SJSA1 (cell line): ENCODE results near the gene RAPGEF2. TPM values are rescaled to one million over a fixed set of nuclear protein-coding genes. Genes with fewer than 3 reads are reported as not detected.

Experiments used
- DNase-seq, 2 experiments: peaks; one replicate each; pipeline ENCODE4 v3.0.0-alpha.2; 2015 to 2020; ENCODE audit warnings: low spot score in 2 of 2, low read depth in 1 of 2
- H3K27ac ChIP-seq: fragments of 250-450 bp; sonication (Bioruptor Pico); 2 replicates; pipeline ENCODE4 v1.5.1; 2020; ENCODE audit warnings: mild to moderate bottlenecking, moderate library complexity
- H3K27me3 ChIP-seq: fragments of 250-450 bp; sonication (Bioruptor Pico); replicated peaks from 2 replicates; pipeline ENCODE4 v1.5.1; 2020; ENCODE audit warnings: mild to moderate bottlenecking, moderate library complexity
- H3K36me3 ChIP-seq: fragments of 250-450 bp; sonication (Bioruptor Pico); 2 replicates; pipeline ENCODE4 v1.5.1; 2020; ENCODE audit warnings: mild to moderate bottlenecking
- H3K4me1 ChIP-seq: fragments of 250-450 bp; sonication (Bioruptor Pico); replicated peaks from 2 replicates; pipeline ENCODE4 v1.6.1; 2021; ENCODE audit warnings: mild to moderate bottlenecking
- H3K4me3 ChIP-seq: fragments of 250-450 bp; sonication (Bioruptor Pico); 2 replicates; pipeline ENCODE4 v1.5.1; 2020; ENCODE audit warnings: mild to moderate bottlenecking
- H3K9me3 ChIP-seq: fragments of 250-450 bp; sonication (Bioruptor Pico); replicated peaks from 2 replicates; pipeline ENCODE4 v1.5.1; 2020; ENCODE audit warnings: mild to moderate bottlenecking
- total RNA-seq: library from RNA; depleted of rRNA; stranded (reverse); fragments of >200 nt; shearing (Covaris generic); gene quantifications from 2 replicates; pipeline ENCODE4 v1.2.3, GENCODE V29; 2014

Gene RAPGEF2
- total RNA-seq, 1 experiment from 2014 or later: 97.6 TPM

DNA sequence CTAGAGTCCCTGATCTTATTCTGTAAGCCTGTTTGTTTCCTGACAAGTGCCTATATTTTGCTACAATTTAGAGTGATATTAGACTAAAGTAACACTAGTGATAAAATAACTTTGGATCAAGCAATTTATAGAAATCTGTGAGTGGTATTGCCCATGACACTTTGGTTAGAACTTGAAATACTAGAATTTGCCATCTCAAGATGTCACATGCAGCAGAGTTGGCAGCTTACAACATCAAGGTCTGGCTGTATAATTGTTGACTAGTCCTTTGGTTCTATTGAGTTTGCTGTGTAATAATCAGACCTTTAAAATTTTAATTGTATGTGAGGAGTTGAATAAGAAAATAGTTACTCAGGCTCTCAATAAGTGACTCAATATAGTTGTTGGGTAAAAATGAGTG, 167.1 kb downstream of the RAPGEF2 start:
- Histone ChIP-seq H3K9me3 (no peaks in the 10 kb centered on the region), H3K36me3 (peaks cover 23% of the 10 kb centered on the region), H3K27ac (no peak overlapping the region), H3K4me1 (peaks cover 32% of the 10 kb centered on the region), H3K27me3 (no peaks in the 10 kb centered on the region), H3K4me3 (no peak overlapping the region)
- no peak for DNase-seq

DNA sequence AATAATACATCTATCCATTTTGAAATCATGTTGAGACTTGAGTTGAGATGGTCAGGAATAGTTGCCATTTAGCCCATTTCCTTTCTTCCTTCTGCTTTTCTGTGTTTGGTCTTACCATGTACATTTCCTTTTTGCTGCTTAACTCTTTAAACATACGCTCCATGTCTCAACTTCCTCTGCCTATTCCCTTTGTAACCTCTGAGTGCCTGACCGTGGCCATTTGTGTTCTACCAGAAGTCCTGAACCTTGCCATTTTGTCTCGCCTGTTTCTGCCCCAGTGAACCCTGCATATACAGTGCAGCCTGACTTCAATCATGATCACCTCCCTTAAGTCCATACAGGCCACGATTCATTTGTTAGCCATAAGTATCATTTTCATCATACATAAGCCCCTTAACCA, 169.0 kb downstream of the RAPGEF2 start:
- H3K9me3 ChIP-seq: no peaks in the 10 kb centered on the region
- no peaks in the 10 kb centered on the region for H3K27me3 ChIP-seq
- H3K4me3 ChIP-seq: no peak overlapping the region
- H3K36me3 ChIP-seq: peaks cover 18% of the 10 kb centered on the region
- H3K4me1 ChIP-seq: peaks cover 29% of the 10 kb centered on the region
- DNase-seq: peak in 1 of 2 experiments; percentile 12
- H3K27ac ChIP-seq: no peak overlapping the region

DNA sequence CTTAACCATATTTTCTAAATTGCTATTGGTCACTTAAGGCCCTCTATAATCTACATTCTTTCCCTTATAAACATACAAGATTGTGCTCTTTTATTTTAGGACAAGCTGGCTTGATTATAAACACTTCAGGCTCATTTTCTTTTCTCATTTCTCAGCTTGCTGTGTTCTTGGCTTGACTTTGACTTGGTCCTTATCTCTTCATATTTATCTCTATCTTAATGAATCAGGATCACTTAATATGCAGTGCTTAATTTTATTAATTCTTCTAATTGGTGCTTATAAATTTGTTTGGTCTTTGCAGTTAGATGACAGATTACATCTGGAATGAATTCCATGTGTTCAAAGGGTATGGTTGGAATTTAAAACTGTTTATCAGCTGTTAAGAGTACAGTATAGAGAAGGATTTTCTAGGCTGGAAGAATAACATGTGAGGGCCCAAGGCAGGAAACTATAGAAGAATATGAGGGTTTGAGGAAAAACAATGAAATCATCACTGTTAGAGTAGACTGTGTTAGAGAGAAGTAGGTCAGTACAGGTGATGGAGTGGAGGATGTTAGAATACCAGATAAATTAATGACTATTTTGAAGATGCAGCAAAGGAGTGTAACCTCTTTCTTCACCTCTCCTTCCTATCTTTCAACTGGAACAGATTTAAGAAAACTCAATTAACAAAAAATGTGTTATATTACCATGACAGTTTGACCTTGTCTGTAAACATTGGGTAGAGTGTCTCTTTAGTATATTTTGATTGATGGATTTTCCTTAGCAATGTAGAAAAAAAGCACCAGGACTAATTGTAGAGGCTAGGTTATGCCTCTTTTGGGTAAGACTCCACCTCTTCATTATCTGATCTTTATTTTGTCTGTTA, 169.6 kb downstream of the RAPGEF2 start:
- H3K4me3 ChIP-seq: no peak overlapping the region
- peak in 1 of 2 experiments; percentile 31 for DNase-seq
- H3K36me3 ChIP-seq: peaks cover 13% of the 10 kb centered on the region
- H3K4me1 ChIP-seq: peaks cover 23% of the 10 kb centered on the region
- H3K27ac ChIP-seq: peak overlapping the region; percentile 9; the same call in 1 of the 2 replicates
- no peaks in the 10 kb centered on the region for H3K9me3 ChIP-seq
- no peaks in the 10 kb centered on the region for H3K27me3 ChIP-seq

DNA sequence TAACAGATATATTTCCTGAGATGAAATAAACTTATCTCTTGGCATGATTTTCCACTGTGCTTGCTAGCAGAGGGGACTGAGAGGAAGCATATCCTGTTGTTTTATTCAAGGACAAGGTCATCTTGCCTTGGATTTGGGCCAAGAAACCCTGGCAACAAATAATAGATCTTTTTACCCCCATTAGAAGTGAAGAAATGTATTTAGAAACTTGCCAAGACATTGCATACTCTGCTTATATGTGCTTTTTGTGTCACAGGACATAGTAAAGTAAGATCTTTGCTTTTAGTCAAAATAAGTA, 170.2 kb downstream of the RAPGEF2 start:
- peaks cover 23% of the 10 kb centered on the region for H3K4me1 ChIP-seq
- H3K9me3 ChIP-seq: no peaks in the 10 kb centered on the region
- peaks cover 13% of the 10 kb centered on the region for H3K36me3 ChIP-seq
- H3K4me3 ChIP-seq: no peak overlapping the region
- H3K27me3 ChIP-seq: no peaks in the 10 kb centered on the region
- DNase-seq: no peak
- peak overlapping the region; percentile 9; the same call in 1 of the 2 replicates for H3K27ac ChIP-seq

DNA sequence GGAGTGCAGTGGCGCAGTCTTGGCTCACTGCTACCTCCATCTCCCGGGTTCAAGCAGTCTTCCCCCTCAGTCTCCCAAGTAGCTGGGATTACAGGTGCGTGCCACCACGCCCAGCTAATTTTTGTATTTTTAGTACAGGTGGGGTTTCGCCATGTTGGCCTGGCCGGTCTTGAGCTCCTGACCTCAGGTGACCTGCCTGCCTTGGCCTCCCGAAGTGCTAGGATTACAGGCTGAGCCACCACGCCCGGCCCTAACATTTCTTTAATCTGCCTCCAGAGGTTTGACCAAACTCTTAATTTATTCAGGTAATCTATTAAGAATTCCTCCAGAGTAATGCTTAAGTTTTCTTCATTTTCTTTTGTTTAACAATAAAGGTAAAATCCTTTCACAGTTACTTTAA, 171.0 kb downstream of the RAPGEF2 start:
- H3K9me3 ChIP-seq: no peaks in the 10 kb centered on the region
- no peak for DNase-seq
- H3K4me3 ChIP-seq: no peak overlapping the region
- H3K36me3 ChIP-seq: peaks cover 13% of the 10 kb centered on the region
- H3K27me3 ChIP-seq: no peaks in the 10 kb centered on the region
- 0 out of 2 replicates have a peak overlapping the region, but pooled peaks have one; percentile 1 for H3K27ac ChIP-seq
- H3K4me1 ChIP-seq: peaks cover 23% of the 10 kb centered on the region

DNA sequence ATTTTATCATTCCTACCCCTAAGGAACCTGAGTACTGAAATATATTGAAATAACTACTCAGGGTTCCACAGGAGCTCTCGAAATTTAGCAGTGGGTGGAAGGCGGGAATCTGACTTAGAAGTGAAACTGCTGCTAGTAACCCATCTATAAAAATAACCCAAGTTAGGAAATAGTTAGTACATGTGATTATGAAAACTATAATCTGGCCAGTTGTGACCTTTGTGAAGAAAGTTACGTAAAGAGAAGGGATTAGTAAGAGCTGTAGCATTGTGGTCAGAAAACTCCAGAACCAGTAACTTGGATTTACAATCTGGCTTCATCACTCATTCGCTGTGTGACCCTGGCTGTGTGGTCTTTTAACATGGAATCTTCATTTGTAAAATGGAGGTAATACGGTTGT, 175.5 kb downstream of the RAPGEF2 start:
- Histone ChIP-seq H3K9me3 (no peaks in the 10 kb centered on the region), H3K36me3 (peaks cover 6% of the 10 kb centered on the region; the same call in 1 of the 2 replicates), H3K27ac (no peak overlapping the region), H3K27me3 (no peaks in the 10 kb centered on the region), H3K4me3 (no peak overlapping the region), H3K4me1 (peaks cover 21% of the 10 kb centered on the region)
- no peak for DNase-seq

DNA sequence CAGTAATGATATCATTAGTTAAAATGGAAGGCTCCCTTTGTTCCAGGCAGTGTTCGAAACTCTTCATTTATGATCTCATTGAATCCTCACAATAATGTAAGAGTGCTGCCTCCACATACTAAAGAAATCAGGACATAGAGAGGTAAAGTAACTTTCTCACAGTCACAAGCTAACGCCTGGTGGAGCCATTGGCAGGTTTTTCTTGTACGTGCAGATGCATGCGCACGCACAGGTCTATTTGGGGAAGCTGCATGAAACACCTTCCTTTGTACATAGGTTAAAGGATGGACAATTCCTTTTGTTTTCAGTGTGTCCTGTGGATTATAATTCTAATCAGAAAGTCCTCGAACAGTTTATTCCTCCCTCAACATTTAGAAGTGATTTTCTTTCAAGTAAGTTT, 176.2 kb downstream of the RAPGEF2 start:
- H3K27ac ChIP-seq: no peak overlapping the region
- peaks cover 26% of the 10 kb centered on the region for H3K4me1 ChIP-seq
- H3K9me3 ChIP-seq: no peaks in the 10 kb centered on the region
- DNase-seq: no peak
- no peak overlapping the region for H3K4me3 ChIP-seq
- H3K27me3 ChIP-seq: no peaks in the 10 kb centered on the region
- peaks cover 6% of the 10 kb centered on the region; the same call in 1 of the 2 replicates for H3K36me3 ChIP-seq

DNA sequence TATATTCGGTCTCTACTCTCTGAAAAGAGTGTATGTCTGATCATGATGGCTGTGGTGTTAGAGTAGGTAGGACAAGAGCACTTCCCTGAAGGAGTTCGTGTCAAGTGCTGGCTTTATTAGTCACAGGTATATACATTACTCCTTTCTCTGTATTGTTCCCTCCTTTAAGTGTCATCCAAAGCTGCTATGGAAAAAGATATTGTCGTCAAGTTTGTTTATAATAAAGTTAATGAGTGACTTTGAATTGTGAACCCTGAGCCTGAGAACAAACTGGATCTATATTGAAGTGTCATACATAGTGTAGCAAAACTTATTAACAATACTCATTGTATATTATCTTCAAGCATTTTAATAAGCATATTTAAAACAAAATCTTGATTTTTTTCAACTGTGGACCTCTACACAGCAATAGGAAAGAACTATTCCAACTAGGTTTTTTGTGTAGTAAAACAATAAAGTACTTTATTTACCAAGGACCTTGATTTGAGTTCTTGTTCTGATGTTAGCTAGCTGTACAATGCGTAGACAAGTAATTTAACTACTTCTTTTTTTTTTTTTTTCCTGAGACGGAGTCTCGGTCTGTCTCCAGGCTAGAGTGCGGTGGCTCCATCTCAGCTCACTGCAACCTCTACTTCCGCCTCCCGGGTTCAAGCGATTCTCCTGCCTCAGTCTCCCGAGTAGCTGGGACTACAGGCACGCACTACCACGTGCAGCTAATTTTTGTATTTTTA, 177.7 kb downstream of the RAPGEF2 start:
- no peak overlapping the region for H3K27ac ChIP-seq
- H3K9me3 ChIP-seq: no peaks in the 10 kb centered on the region
- H3K36me3 ChIP-seq: peaks cover 3% of the 10 kb centered on the region; the same call in 1 of the 2 replicates
- H3K4me3 ChIP-seq: no peak overlapping the region
- DNase-seq: no peak
- H3K4me1 ChIP-seq: peaks cover 30% of the 10 kb centered on the region
- H3K27me3 ChIP-seq: no peaks in the 10 kb centered on the region

DNA sequence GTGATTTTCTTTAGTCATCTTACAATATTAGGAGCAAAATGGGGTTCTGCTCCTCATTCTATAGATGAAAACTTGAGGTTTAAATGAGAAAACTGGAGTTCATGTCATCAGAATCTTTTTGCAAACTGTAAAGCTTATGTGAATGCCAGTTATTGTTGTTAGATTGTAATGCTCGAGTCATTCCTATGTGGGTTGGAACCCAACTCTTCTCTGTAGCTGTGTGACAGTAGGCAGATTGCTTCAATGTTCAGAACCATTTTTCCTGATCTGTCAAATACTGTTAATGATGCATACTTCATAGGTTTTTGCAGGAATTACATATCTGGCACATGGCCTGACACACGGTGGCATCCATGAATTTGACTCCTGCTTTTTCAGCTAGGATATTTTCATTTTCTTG, 178.9 kb downstream of the RAPGEF2 start:
- Histone ChIP-seq H3K4me3 (no peak overlapping the region), H3K27ac (no peak overlapping the region), H3K27me3 (no peaks in the 10 kb centered on the region), H3K36me3 (0 out of 2 replicates have a peak, but pooled peaks cover 6% of the 10 kb centered on the region), H3K4me1 (peaks cover 30% of the 10 kb centered on the region), H3K9me3 (no peaks in the 10 kb centered on the region)
- no peak for DNase-seq

DNA sequence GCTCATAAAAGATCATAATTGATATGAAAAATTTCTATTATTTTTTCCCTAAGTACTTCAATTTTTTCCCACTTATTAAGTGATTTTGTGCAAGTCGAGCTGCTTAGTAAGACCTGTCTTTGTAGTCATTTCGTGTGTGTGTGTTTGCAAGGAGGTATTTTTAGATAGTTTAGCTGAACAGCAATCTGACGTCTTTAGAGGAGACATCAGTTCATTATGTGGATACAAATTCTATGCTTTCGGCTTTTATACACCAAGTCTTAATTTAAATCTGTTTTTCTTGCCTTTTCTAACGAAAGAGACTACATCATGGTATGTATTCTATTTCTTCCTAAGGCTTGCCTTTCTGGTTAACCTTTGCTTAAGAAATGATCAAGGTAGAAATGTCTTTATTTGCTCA, 179.4 kb downstream of the RAPGEF2 start:
- DNase-seq: no peak
- H3K27me3 ChIP-seq: no peaks in the 10 kb centered on the region
- peaks cover 30% of the 10 kb centered on the region for H3K4me1 ChIP-seq
- H3K9me3 ChIP-seq: no peaks in the 10 kb centered on the region
- H3K27ac ChIP-seq: no peak overlapping the region
- 0 out of 2 replicates have a peak, but pooled peaks cover 6% of the 10 kb centered on the region for H3K36me3 ChIP-seq
- no peak overlapping the region for H3K4me3 ChIP-seq

DNA sequence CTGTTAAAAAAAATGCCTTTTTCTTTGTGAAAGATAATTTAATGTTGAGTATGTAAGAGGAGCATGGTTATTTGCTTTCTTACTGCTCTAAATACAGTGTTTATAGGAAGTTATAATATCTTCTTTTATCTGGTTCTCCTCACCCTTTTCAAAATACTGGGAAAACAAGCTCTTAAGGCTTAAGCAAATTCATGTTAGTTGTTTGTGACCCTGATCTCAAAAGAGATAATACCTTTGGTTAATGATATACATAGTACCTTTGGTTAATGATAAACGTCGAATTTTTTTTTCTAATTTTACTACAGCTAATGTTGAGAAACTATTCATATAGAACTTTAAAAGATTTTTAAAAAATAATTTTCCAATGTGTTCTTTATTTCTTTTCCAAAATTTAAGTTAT, 180.1 kb downstream of the RAPGEF2 start:
- no peak overlapping the region for H3K4me3 ChIP-seq
- H3K4me1 ChIP-seq: peaks cover 30% of the 10 kb centered on the region
- no peaks in the 10 kb centered on the region for H3K9me3 ChIP-seq
- H3K27me3 ChIP-seq: no peaks in the 10 kb centered on the region
- DNase-seq: no peak
- 0 out of 2 replicates have a peak, but pooled peaks cover 6% of the 10 kb centered on the region for H3K36me3 ChIP-seq
- H3K27ac ChIP-seq: peak overlapping the region; percentile 85

DNA sequence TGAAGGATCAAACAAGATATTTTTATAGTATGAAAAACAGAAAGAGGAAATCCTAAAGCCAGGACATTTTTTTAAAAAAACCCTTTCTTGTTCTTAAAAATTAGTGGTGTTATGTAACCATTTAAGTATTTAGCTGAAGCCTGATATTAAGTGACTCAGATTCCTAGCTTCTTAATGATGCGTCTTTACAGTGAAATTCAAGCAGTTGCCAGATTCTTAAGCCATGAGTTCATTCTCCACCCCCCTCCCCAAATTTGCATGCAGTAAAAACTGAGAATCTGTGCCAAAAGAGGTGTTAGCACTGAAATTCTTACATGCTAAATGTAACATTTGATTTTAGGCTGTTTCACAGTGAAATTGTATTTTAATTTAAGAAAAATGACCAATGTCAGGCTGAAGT, 180.8 kb downstream of the RAPGEF2 start:
- Histone ChIP-seq H3K27me3 (no peaks in the 10 kb centered on the region), H3K27ac (peak overlapping the region; percentile 85), H3K36me3 (0 out of 2 replicates have a peak, but pooled peaks cover 6% of the 10 kb centered on the region), H3K4me1 (peaks cover 34% of the 10 kb centered on the region), H3K4me3 (no peak overlapping the region), H3K9me3 (no peaks in the 10 kb centered on the region)
- DNase-seq: peak; percentile 65 to 72

DNA sequence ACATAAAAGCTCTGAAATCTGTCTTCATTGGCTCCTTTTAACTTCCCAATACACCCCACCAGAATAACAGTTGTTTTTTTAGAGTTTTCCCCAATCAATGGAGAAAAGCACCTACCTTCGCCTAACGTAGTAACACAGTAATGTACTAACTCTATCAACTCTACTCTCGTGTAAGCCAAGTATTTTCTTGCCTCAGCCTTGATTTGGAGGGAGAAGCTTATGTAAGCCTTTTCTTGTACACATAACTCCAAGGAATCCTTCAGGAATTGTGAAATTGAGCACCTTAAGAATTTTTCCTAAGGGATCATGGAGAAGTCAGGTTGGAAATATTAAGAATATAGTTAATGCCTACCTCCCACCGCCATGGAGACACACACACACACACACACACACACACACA, 181.2 kb downstream of the RAPGEF2 start:
- H3K27me3 ChIP-seq: no peaks in the 10 kb centered on the region
- 0 out of 2 replicates have a peak, but pooled peaks cover 6% of the 10 kb centered on the region for H3K36me3 ChIP-seq
- H3K27ac ChIP-seq: peak overlapping the region; percentile 85
- DNase-seq: no peak
- no peaks in the 10 kb centered on the region for H3K9me3 ChIP-seq
- H3K4me3 ChIP-seq: no peak overlapping the region
- H3K4me1 ChIP-seq: peaks cover 34% of the 10 kb centered on the region

DNA sequence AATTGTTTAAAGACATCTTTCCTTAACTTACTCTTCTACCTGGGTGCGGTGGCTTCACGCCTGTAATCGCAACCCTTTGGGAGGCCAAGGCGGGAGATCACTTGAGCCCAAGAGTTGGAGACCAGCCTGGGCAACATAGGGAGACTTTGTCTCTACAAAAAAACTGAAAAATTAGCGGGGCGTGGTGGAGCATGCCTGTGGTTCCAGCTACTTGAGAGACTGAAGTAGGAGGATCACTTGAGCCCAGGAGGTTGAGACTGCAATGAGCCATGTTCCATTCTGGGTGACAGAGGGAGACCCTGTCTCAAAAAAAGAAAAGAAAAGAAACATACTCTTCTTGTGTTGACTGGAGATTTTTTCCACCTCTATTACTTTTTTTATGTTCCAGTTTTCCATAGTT, 181.9 kb downstream of the RAPGEF2 start:
- H3K27ac ChIP-seq: peak overlapping the region; percentile 85
- H3K4me3 ChIP-seq: no peak overlapping the region
- peaks cover 34% of the 10 kb centered on the region for H3K4me1 ChIP-seq
- no peak for DNase-seq
- no peaks in the 10 kb centered on the region for H3K9me3 ChIP-seq
- H3K36me3 ChIP-seq: 0 out of 2 replicates have a peak, but pooled peaks cover 6% of the 10 kb centered on the region
- H3K27me3 ChIP-seq: no peaks in the 10 kb centered on the region
